Neuronal stem cell (in vitro differentiated cells): ENCODE results near the gene C5.

Experiments
- DNase-seq: peaks from one replicate; pipeline ENCODE4 v3.0.0-alpha.2; 2013; ENCODE audit warnings: low spot score
- H2AFZ ChIP-seq: one replicate; pipeline ENCODE4 v1.6.1; 2013; ENCODE audit warnings: mild to moderate bottlenecking, low read length, inconsistent platforms
- H2AK5ac ChIP-seq: 2 replicates; pipeline ENCODE4 v1.6.1; 2013; ENCODE audit warnings: low read depth, mild to moderate bottlenecking, inconsistent platforms, low read length, moderate library complexity, mixed read lengths
- H2BK120ac ChIP-seq: 2 replicates; pipeline ENCODE4 v1.6.1; 2013; ENCODE audit warnings: low read depth, mild to moderate bottlenecking, inconsistent platforms, low read length, moderate library complexity, mixed read lengths
- H2BK12ac ChIP-seq: one replicate; pipeline ENCODE4 v1.6.1; 2013; ENCODE audit warnings: low read length, inconsistent platforms
- H2BK15ac ChIP-seq: 2 replicates; pipeline ENCODE4 v1.6.1; 2013; ENCODE audit warnings: mild to moderate bottlenecking, low read length, inconsistent platforms, mixed read lengths
- H2BK5ac ChIP-seq: one replicate; pipeline ENCODE4 v1.6.1; 2013; ENCODE audit warnings: inconsistent platforms, mild to moderate bottlenecking, low read length, moderate library complexity
- H3K14ac ChIP-seq: one replicate; pipeline ENCODE4 v1.6.1; 2013; ENCODE audit warnings: low read length, inconsistent platforms
- H3K18ac ChIP-seq: 2 replicates; pipeline ENCODE4 v1.6.1; 2013; ENCODE audit warnings: low read length, inconsistent platforms
- H3K23ac ChIP-seq: 2 replicates; pipeline ENCODE4 v1.6.1; 2013; ENCODE audit warnings: low read depth, mild to moderate bottlenecking, mixed read lengths, low read length, inconsistent platforms; ENCODE audit not compliant: poor library complexity
- H3K27ac ChIP-seq: replicated peaks from 3 replicates; pipeline ENCODE4 v1.5.1; 2013; ENCODE audit warnings: low read length, inconsistent platforms
- H3K27me3 ChIP-seq, 3 experiments: 2 replicates each; pipeline ENCODE4 v1.6.1; 2013; ENCODE audit warnings: low read length in 3 of 3, mild to moderate bottlenecking in 2 of 3, inconsistent platforms in 1 of 3, low read depth in 1 of 3, mixed read lengths in 1 of 3, moderate library complexity in 1 of 3; ENCODE audit not compliant: control insufficient read depth in 3 of 3, insufficient read depth in 3 of 3
- H3K36me3 ChIP-seq, 2 donors: replicated peaks in 1 of 2; 2 replicates each; pipeline ENCODE4 v1.6.1; 2013; ENCODE audit warnings: low read length in 2 of 2; ENCODE audit not compliant: control insufficient read depth in 2 of 2, insufficient read depth in 2 of 2
- H3K4ac ChIP-seq: 2 replicates; pipeline ENCODE4 v1.6.1; 2013; ENCODE audit warnings: inconsistent platforms, mild to moderate bottlenecking, low read length, moderate library complexity
- H3K4me1 ChIP-seq, 2 donors: 1 replicate in 1 of 2; 2 replicates in 1 of 2; pipeline ENCODE4 v1.6.1; 2013; ENCODE audit warnings: low read length in 2 of 2, low read depth in 1 of 2; ENCODE audit not compliant: control insufficient read depth in 2 of 2, insufficient read depth in 1 of 2
- H3K4me2 ChIP-seq: one replicate; pipeline ENCODE4 v1.6.1; 2013; ENCODE audit warnings: mild to moderate bottlenecking, low read length, inconsistent platforms; ENCODE audit not compliant: insufficient read depth, poor library complexity, severe bottlenecking
- H3K4me3 ChIP-seq, 2 donors: 2 replicates each; pipeline ENCODE4 v1.5.1; 2013; ENCODE audit warnings: low read length in 2 of 2, mild to moderate bottlenecking in 2 of 2, inconsistent platforms in 1 of 2, moderate library complexity in 1 of 2
- H3K79me1 ChIP-seq: one replicate; pipeline ENCODE4 v1.6.1; 2013; ENCODE audit warnings: low read depth, mild to moderate bottlenecking, inconsistent platforms, low read length, moderate library complexity
- H3K9ac ChIP-seq: one replicate; pipeline ENCODE4 v1.6.1; 2013; ENCODE audit warnings: mild to moderate bottlenecking, low read depth, low read length, inconsistent platforms; ENCODE audit not compliant: poor library complexity
- H3K9me3 ChIP-seq, 2 donors: replicated peaks in 1 of 2; 2 replicates each; pipeline versions ENCODE3 to v1.6.1; 2013; ENCODE audit warnings: low read length in 2 of 2, mild to moderate bottlenecking in 2 of 2, inconsistent platforms in 1 of 2, low read depth in 1 of 2, mixed read lengths in 1 of 2, moderate library complexity in 1 of 2; ENCODE audit not compliant: control insufficient read depth in 2 of 2, insufficient read depth in 1 of 2
- H4K8ac ChIP-seq: one replicate; pipeline ENCODE4 v1.6.1; 2013; ENCODE audit warnings: low read depth, mild to moderate bottlenecking, inconsistent platforms, low read length, moderate library complexity
- H4K91ac ChIP-seq: one replicate; pipeline ENCODE4 v1.6.1; 2013; ENCODE audit warnings: low read length, low read depth, mild to moderate bottlenecking, inconsistent platforms; ENCODE audit not compliant: poor library complexity
- WGBS, 2 donors: extraction: QIAGEN DNeasy Blood & Tissue Kit; methylation state at CpG; one replicate each; pipeline ENCODE4 v1.1.7; 2013; ENCODE audit warnings: missing lambda C conversion rate in 2 of 2, mixed read lengths in 1 of 2; ENCODE audit not compliant: insufficient read length in 2 of 2, insufficient replicate concordance in 1 of 2; ENCODE audit errors: extremely low coverage in 2 of 2; 5-methylcytosine and 5-hydroxymethylcytosine counted together

The C5 gene

DNA sequence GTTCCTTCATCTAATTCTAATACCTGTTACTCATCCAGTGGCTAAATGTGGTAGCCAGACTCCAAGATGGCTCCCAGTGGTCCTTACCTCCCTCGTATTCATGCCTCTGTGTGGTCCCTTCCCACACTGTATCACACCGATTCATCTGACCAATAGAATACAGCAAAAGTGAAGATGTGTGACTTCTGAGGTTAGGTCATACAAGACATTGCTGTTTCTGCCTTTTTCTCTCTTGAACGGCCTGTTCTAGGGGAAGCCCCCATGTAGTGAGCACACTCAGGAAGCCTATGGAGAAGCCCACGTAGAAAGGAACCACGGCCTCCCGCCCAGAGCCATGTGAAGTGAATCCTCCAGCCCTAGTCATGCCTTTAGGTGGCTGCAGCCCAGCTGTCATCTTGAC lies 9.4 kb upstream of the C5 start:
- Histone ChIP-seq H3K9me3 (no peaks in the 10 kb centered on the region), H3K79me1 (no peaks in the 10 kb centered on the region), H2AK5ac (no peak overlapping the region), H3K14ac (no peak overlapping the region), H3K9ac (no peak overlapping the region), H3K4ac (no peak overlapping the region), H3K27ac (no peak overlapping the region), H2BK5ac (no peak overlapping the region), H2BK15ac (no peak overlapping the region), H3K4me2 (no peak overlapping the region), H2BK12ac (no peak overlapping the region), H4K91ac (no peak overlapping the region), H3K4me3 (no peak overlapping the region), H3K23ac (no peak overlapping the region), H3K27me3 (no peaks in the 10 kb centered on the region), H3K18ac (no peak overlapping the region), H3K36me3 (no peaks in the 10 kb centered on the region), H2AFZ (no peak overlapping the region), H4K8ac (no peak overlapping the region), H3K4me1 (no peaks in the 10 kb centered on the region), H2BK120ac (no peak overlapping the region)
- DNase-seq: no peak
- no CpG with 5 or more reads among the region's 6 CpGs for WGBS, 2 donors

DNA sequence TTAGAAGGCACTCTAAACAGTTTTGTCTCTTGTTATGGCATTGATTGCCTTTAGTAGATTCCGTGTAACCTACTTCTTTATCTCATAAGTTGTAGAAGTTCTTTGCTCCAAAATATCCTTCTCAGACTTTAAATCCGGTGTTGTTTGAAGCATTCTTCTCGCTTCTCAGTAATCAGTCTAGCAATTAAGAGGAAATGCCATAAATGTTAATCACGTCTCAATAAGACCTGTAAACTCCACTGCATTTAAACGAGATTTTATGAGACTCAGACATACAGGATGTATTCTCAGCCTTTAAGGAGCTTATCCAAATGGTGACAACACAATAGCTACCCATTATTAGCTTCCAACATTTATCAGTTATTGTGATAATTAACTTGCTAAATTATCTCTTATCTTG lies 7.7 kb upstream of the C5 start:
- H3K4me3 ChIP-seq: no peak overlapping the region
- no peaks in the 10 kb centered on the region for H3K9me3 ChIP-seq
- H2AFZ ChIP-seq: no peak overlapping the region

DNA sequence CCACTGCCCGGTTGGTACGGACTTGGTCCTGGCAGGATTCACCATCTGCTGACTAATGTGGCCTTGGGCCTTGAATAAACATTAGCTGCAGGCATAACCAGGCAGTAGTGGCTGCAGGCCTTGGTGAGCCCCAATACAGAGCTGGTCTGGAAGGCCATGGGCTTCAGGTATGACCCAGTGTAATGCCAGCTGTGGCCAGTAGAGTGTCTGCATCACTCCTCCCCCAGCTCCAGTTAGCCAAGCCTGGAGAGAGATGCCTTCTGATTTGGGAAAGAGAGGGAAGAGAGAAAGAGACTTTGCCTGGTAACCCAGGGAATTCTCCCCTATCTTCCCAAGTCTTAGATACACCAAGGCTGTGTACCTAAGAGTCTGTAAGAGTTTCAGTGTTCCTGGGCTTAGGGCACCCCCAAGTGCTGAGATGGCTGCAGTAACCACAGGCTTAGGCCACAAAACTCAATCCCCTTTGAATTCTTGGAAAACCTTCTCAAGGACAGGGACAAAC lies 5.6 kb upstream of the C5 start:
- no peak for DNase-seq

More for the DNA sequence above, 7.7 kb upstream of the C5 start:
- Histone ChIP-seq H3K79me1 (no peaks in the 10 kb centered on the region), H2BK15ac (no peak overlapping the region), H2BK12ac (no peak overlapping the region), H3K18ac (no peak overlapping the region), H3K4me2 (no peak overlapping the region), H3K27me3 (no peaks in the 10 kb centered on the region), H3K27ac (no peak overlapping the region), H3K14ac (no peak overlapping the region), H3K9ac (no peak overlapping the region), H3K23ac (no peak overlapping the region), H4K91ac (no peak overlapping the region), H2BK5ac (no peak overlapping the region), H3K36me3 (no peaks in the 10 kb centered on the region), H3K4me1 (peaks cover 0 to 4% of the 10 kb centered on the region in 2 donors), H4K8ac (no peak overlapping the region), H3K4ac (no peak overlapping the region), H2AK5ac (no peak overlapping the region), H2BK120ac (no peak overlapping the region)
- no CpG with 5 or more reads among the region's 5 CpGs for WGBS, 2 donors
- DNase-seq: no peak

DNA sequence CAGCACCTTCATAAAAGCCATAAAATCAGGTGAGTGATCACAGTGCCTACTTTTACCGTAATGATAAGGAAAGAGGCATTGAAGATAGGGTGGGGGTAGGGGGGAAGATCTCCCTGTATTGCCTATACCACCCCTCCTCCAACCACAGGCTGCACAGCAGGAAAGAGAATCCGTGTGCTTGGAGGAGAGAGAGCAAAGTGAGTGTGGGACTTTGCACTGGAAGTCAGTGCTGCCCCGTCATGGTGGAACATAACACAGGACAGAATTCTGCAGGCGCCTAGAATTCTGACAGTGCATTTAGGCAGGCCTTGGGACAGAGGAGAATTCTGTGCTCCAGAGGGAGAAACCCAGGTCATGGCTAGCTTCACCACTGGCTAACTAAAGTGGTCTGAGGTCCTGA lies 3.5 kb upstream of the C5 start:
- peak overlapping the region; percentile 9 for H3K18ac ChIP-seq
- no peaks in the 10 kb centered on the region for H3K36me3 ChIP-seq
- H3K23ac ChIP-seq: no peak overlapping the region
- H2AFZ ChIP-seq: no peak overlapping the region
- H2AK5ac ChIP-seq: no peak overlapping the region
- no peak overlapping the region for H3K9ac ChIP-seq
- no peak overlapping the region for H2BK5ac ChIP-seq
- WGBS, 2 donors: no CpG with 5 or more reads among the region's 4 CpGs
- H2BK12ac ChIP-seq: no peak overlapping the region
- H3K4me1 ChIP-seq: peaks cover 0 to 5% of the 10 kb centered on the region in 2 donors
- H3K14ac ChIP-seq: no peak overlapping the region
- H3K4me2 ChIP-seq: no peak overlapping the region
- H2BK15ac ChIP-seq: no peak overlapping the region
- no peak overlapping the region for H3K4me3 ChIP-seq
- H2BK120ac ChIP-seq: no peak overlapping the region
- no peak for DNase-seq
- no peaks in the 10 kb centered on the region for H3K9me3 ChIP-seq
- no peaks in the 10 kb centered on the region for H3K27me3 ChIP-seq
- H3K27ac ChIP-seq: no peak overlapping the region
- no peak overlapping the region for H4K91ac ChIP-seq
- H3K79me1 ChIP-seq: no peaks in the 10 kb centered on the region
- no peak overlapping the region for H4K8ac ChIP-seq
- H3K4ac ChIP-seq: no peak overlapping the region

More for the DNA sequence above, 5.6 kb upstream of the C5 start:
- Histone ChIP-seq H3K9me3 (no peaks in the 10 kb centered on the region), H3K9ac (no peak overlapping the region), H3K4me1 (peaks cover 0 to 4% of the 10 kb centered on the region in 2 donors), H3K36me3 (no peaks in the 10 kb centered on the region), H4K91ac (no peak overlapping the region), H3K4me2 (no peak overlapping the region), H3K27me3 (no peaks in the 10 kb centered on the region), H2AFZ (no peak overlapping the region), H3K27ac (no peak overlapping the region), H3K79me1 (no peaks in the 10 kb centered on the region), H2BK15ac (no peak overlapping the region), H2BK12ac (no peak overlapping the region), H4K8ac (no peak overlapping the region), H3K18ac (no peak overlapping the region), H2BK5ac (no peak overlapping the region), H3K14ac (no peak overlapping the region), H2BK120ac (no peak overlapping the region), H3K23ac (no peak overlapping the region), H2AK5ac (no peak overlapping the region), H3K4me3 (no peak overlapping the region), H3K4ac (no peak overlapping the region)
- WGBS, 2 donors: no CpG with 5 or more reads among the region's 2 CpGs
